HepG2 (cell line): ENCODE measurements around the gene GPC3. TPM values are rescaled to one million over a fixed set of nuclear protein-coding genes. Genes with fewer than 3 reads are reported as not detected.

Experiments used
- ATAC-seq: fragments of 200-7000 bp; cut with Tn5 transposase; 3 replicates; pipeline ENCODE4 v1.9.1; 2020; ENCODE audit warnings: mild to moderate bottlenecking, moderate library complexity
- BruUV-seq: library from RNA; stranded (reverse); fragments of 400-500 nt; replicated peaks from 2 replicates; lab custom pipeline; 2021; lab: Mats Ljungman, UMichigan
- CTCF ChIA-PET: fragments of 300-600 bp; formaldehyde crosslinking; extraction: SDS; loops from one replicate; lab custom pipeline; 2021; ENCODE audit warnings: low total read pairs, inconsistent platforms, low intra/inter-chr PET ratio; lab: Yijun Ruan, JAX
- POLR2A ChIA-PET: fragments of 350-600 bp; sonication (Branson Sonifier 250); formaldehyde crosslinking; loops from one replicate; lab custom pipeline; 2020; ENCODE audit warnings: antibody characterized with exemption, inconsistent platforms; lab: Yijun Ruan, JAX
- DNase-seq: peaks from one replicate; pipeline ENCODE4 v3.0.0-alpha.2; 2015; ENCODE audit warnings: low spot score
- FAIRE-seq: peaks from 3 replicates; lab custom pipeline; 2011; peaks lifted over from hg19 to GRCh38; lab: Jason Lieb, UNC
- H2AFZ ChIP-seq: one replicate; pipeline ENCODE4 v1.6.1; 2011; ENCODE audit warnings: low read length, inconsistent platforms
- H3K27ac ChIP-seq: fragments of 300-600 bp; 3 replicates; pipeline ENCODE4 v1.8.0; 2011; ENCODE audit warnings: mixed run types, mild to moderate bottlenecking, mixed read lengths, low read length, inconsistent platforms; ENCODE audit not compliant: insufficient read depth; ENCODE audit errors: extremely low read length
- H3K27me3 ChIP-seq, 2 experiments: fragments of 200-600 bp in 1 of 2; 2 replicates in 1 of 2; 3 replicates in 1 of 2; pipeline versions ENCODE4 v1.6.0 to v1.8.0; 2011; ENCODE audit warnings: low read length in 2 of 2, mild to moderate bottlenecking in 2 of 2, moderate library complexity in 2 of 2, inconsistent platforms in 1 of 2; ENCODE audit not compliant: insufficient read depth in 2 of 2, control insufficient read depth in 1 of 2
- H3K36me3 ChIP-seq, 2 experiments: fragments of 200-600 bp in 1 of 2; replicated peaks in 1 of 2; 2 replicates in 1 of 2; 3 replicates in 1 of 2; pipeline versions ENCODE4 v1.5.1 to v1.8.0; 2011; ENCODE audit warnings: low read length in 2 of 2, inconsistent platforms in 1 of 2; ENCODE audit not compliant: insufficient read depth in 2 of 2, control insufficient read depth in 1 of 2
- H3K4me1 ChIP-seq: 2 replicates; pipeline ENCODE4 v1.5.1; 2012; ENCODE audit warnings: low read length, inconsistent platforms; ENCODE audit not compliant: insufficient read depth
- H3K4me2 ChIP-seq: 2 replicates; pipeline ENCODE4 v1.6.0; 2011; ENCODE audit warnings: low read depth, low read length, inconsistent platforms
- H3K4me3 ChIP-seq, 3 experiments: fragments of 200-600 bp in 1 of 3; sonication (generic), shearing (Covaris generic) in 1 of 3; replicated peaks in 1 of 3; 2 replicates each; pipeline ENCODE4 v1.5.1; 2011 to 2016; ENCODE audit warnings: low read length in 3 of 3, inconsistent platforms in 2 of 3, low read depth in 2 of 3, mild to moderate bottlenecking in 2 of 3, control low read depth in 1 of 3, mixed read lengths in 1 of 3; ENCODE audit not compliant: insufficient read depth in 1 of 3
- H3K79me2 ChIP-seq: one replicate; pipeline ENCODE4 v1.6.1; 2011; ENCODE audit warnings: low read length, inconsistent platforms; ENCODE audit not compliant: insufficient read depth
- H3K9ac ChIP-seq: 2 replicates; pipeline ENCODE4 v1.6.0; 2011; ENCODE audit warnings: mild to moderate bottlenecking, low read depth, low read length, inconsistent platforms; ENCODE audit not compliant: insufficient read depth
- H3K9me3 ChIP-seq: 2 replicates; pipeline ENCODE4 v1.5.1; 2012; ENCODE audit warnings: mild to moderate bottlenecking, low read length
- H4K20me1 ChIP-seq: 2 replicates; pipeline ENCODE4 v1.6.0; 2011; ENCODE audit warnings: inconsistent platforms, mild to moderate bottlenecking, low read length, moderate library complexity; ENCODE audit not compliant: insufficient read depth
- POLR2AphosphoS5 ChIP-seq: IDR thresholded peaks from 2 replicates; pipeline ENCODE4 v1.6.1; 2012; ENCODE audit warnings: low read depth, low read length
- PRDM4 ChIP-seq: sonication (generic); formaldehyde crosslinking; IDR thresholded peaks from 2 replicates; pipeline ENCODE4 v1.9.0; 2021; ENCODE audit warnings: missing genetic modification reagents, borderline replicate concordance
- RBM22 ChIP-seq: fragments of 200-400 bp; formaldehyde crosslinking; optimal IDR thresholded peaks from 2 replicates; pipeline ENCODE3; 2017; ENCODE audit warnings: mild to moderate bottlenecking, low read length, moderate library complexity
- ZBTB3 ChIP-seq: sonication (generic); formaldehyde crosslinking; IDR thresholded peaks from 2 replicates; pipeline ENCODE4 v1.4.0; 2020; ENCODE audit warnings: low read depth, mild to moderate bottlenecking, moderate library complexity, missing genetic modification reagents, borderline replicate concordance
- ZHX1 ChIP-seq: sonication (generic); formaldehyde crosslinking; IDR thresholded peaks from 2 replicates; pipeline ENCODE4 v1.8.1; 2022; ENCODE audit warnings: low read depth, mild to moderate bottlenecking, missing genetic modification reagents
- ZKSCAN1 ChIP-seq: fragments of 150-350 bp; IDR thresholded peaks from 2 replicates; pipeline ENCODE4 v1.6.1; 2014; ENCODE audit warnings: low read length
- ZNF292 ChIP-seq: sonication (generic); formaldehyde crosslinking; IDR thresholded peaks from 2 replicates; pipeline ENCODE4 v1.8.1; 2022; ENCODE audit warnings: mild to moderate bottlenecking, low read depth, missing genetic modification reagents, borderline replicate concordance
- WGBS: methylation state at CpG from one replicate; pipeline ENCODE4 v1.1.6; 2017; ENCODE audit warnings: low lambda C conversion rate; 5-methylcytosine and 5-hydroxymethylcytosine counted together
- in situ Hi-C: cut with HindIII; loops from 2 replicates; pipeline ENCODE4 v1.10.0; 2017; ENCODE audit warnings: low pct_unique_long_range_greater_than_20kb; ENCODE audit not compliant: extremely low pct_ligation_motif_present
- intact Hi-C: fragments of 100-400 bp; cut with micrococcal nuclease; formaldehyde crosslinking; loops from one replicate; pipeline ENCODE4 v1.10.0; 2022; ENCODE audit not compliant: unreplicated experiment
- polyA plus RNA-seq, 8 experiments: library from polyadenylated mRNA; depleted of rRNA in 3 of 8; stranded (reverse) in 7 of 8; unstranded in 1 of 8; fragments of >200 nt; fragmentation: Illumina TruSeq in 4 of 8; extraction: Trizol in 4 of 8; gene quantifications; 2 replicates each; pipeline versions ENCODE4 v1.2.1 to v1.2.3, GENCODE V29; 2011 to 2016; ENCODE audit warnings: low read depth in 4 of 8, missing spikeins in 1 of 8, mixed read lengths in 1 of 8; ENCODE audit not compliant: insufficient read depth in 1 of 8
- total RNA-seq, 5 experiments: library from RNA; depleted of rRNA; stranded (reverse); fragments of >200 nt; fragmentation: Illumina TruSeq; extraction: Trizol; gene quantifications; 2 replicates each; pipeline ENCODE4 v1.2.3, GENCODE V29; 2016; ENCODE audit warnings: low read depth in 1 of 5

GPC3 gene
- total and polyA plus RNA-seq, 2 of the 13 experiments (the other 11 are each of a cell fraction or from before 2014, with no cell fraction given) = 1,799 to 3,263 TPM

DNA sequence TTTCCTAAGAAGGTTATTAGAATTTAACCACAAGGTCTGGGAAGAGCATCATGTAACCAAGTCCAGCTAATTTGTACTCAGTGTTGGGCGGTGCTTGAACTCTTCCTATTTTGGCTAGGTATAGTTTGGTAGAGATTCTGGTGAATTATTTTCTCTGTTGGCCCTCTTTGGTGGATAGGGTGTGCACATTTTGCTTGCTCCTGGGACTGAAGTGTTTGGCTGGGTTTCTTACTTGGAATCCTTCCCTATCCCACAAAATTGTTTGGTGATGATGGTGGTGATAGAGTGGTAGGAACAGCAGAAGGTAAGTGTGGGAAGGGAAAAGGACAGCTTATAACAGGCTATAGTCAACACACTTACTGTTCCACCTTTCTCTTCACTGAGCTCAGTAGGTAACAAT, 375.3 kb downstream of the GPC3 start:
- H4K20me1 ChIP-seq = peaks cover 77% of the 10 kb centered on the region
- in situ Hi-C loops = no loop called here

GRCh38 chrX:133609166-133609565, 376.2 kb downstream of the GPC3 start:
- no peak overlapping the region for H2AFZ ChIP-seq
- no peak overlapping the region for H3K27ac ChIP-seq
- H3K9ac ChIP-seq = no peak overlapping the region
- FAIRE-seq = no peak
- CTCF ChIA-PET = no interaction called here
- peaks cover under 1% of the 10 kb centered on the region for H3K79me2 ChIP-seq
- BruUV-seq = TSS peak; percentile 1
- TF ChIP-seq PRDM4 (CRISPR knock-in tag) (no peak), ZNF292 (CRISPR knock-in tag) (no peak), ZBTB3 (no peak), RBM22 (peak; percentile 17), ZKSCAN1 (no peak)
- TF ChIP-seq, all 625 proteins: peak for 1
- no peaks in the 10 kb centered on the region for H3K9me3 ChIP-seq
- no peak overlapping the region for H3K4me3 ChIP-seq
- in situ Hi-C loops (no loop called here), intact Hi-C loops (no loop called here)
- ATAC-seq = no peak
- WGBS = 94% methylated on average over 4 of the region's 4 CpGs
- H3K4me1 ChIP-seq = peaks cover 56% of the 10 kb centered on the region
- no peaks in the 10 kb centered on the region for H3K27me3 ChIP-seq
- no peak for DNase-seq
- peaks cover 75% of the 10 kb centered on the region for H4K20me1 ChIP-seq
- H3K36me3 ChIP-seq = peaks cover 3 to 33% of the 10 kb centered on the region in 2 experiments
- no peak overlapping the region for H3K4me2 ChIP-seq
- POLR2A ChIA-PET = no interaction called here

More for the DNA sequence above, 375.3 kb downstream of the GPC3 start:
- Histone ChIP-seq H3K9me3 (no peaks in the 10 kb centered on the region), H3K36me3 (peaks cover 3 to 33% of the 10 kb centered on the region in 2 experiments), H3K27ac (no peak overlapping the region), H3K4me1 (peaks cover 47% of the 10 kb centered on the region), H3K27me3 (no peaks in the 10 kb centered on the region), H3K79me2 (peaks cover 8% of the 10 kb centered on the region), H3K4me3 (no peak overlapping the region), H3K4me2 (no peak overlapping the region), H2AFZ (no peak overlapping the region), H3K9ac (no peak overlapping the region)
- intact Hi-C loops = no loop called here
- POLR2A ChIA-PET = no interaction called here
- BruUV-seq = no TSS peak
- CTCF ChIA-PET = no interaction called here
- FAIRE-seq (no peak), ATAC-seq (no peak), DNase-seq (no peak)
- peak; percentile 24; the same call in 1 of the 2 replicates for TF ChIP-seq POLR2AphosphoS5
- TF ChIP-seq ZHX1 (CRISPR knock-in tag) = no peak
- 100% methylated on average over 1 of the region's 1 CpG for WGBS
